ENCODE measurements around the gene C15orf61.

Gene C15orf61

DNA sequence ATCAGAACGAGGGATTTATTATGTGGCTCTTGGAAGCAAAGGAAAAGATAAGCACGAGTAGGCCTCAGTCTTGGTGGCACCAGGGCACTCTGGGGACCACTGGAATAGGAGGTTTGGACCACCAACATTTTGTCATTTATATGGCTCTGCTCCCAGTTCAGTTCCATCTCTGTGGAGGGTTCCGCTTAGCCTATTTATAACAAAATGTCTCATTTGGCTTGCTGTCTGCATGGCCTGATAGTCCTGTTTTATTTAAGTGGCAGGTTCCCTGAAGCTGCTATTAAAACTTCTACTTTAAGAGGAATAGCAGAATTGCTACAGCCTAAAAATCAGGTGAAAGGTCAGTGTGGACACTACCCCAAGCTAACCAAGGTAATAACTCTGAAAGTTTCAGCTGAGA is 48.7 kb downstream of the C15orf61 start:
- Histone ChIP-seq H3K36me3 (ENCODE audit: control insufficient read depth, insufficient read depth, low read length) (no peaks in the 10 kb centered on the region), H3K4me3 (replicated peaks; ENCODE audit: low read depth, low read length) (no peak overlapping the region), H3K27me3 (replicated peaks; ENCODE audit: control insufficient read depth, insufficient read depth, low read length) (no peaks in the 10 kb centered on the region)
- TF ChIP-seq, protein P1, sequence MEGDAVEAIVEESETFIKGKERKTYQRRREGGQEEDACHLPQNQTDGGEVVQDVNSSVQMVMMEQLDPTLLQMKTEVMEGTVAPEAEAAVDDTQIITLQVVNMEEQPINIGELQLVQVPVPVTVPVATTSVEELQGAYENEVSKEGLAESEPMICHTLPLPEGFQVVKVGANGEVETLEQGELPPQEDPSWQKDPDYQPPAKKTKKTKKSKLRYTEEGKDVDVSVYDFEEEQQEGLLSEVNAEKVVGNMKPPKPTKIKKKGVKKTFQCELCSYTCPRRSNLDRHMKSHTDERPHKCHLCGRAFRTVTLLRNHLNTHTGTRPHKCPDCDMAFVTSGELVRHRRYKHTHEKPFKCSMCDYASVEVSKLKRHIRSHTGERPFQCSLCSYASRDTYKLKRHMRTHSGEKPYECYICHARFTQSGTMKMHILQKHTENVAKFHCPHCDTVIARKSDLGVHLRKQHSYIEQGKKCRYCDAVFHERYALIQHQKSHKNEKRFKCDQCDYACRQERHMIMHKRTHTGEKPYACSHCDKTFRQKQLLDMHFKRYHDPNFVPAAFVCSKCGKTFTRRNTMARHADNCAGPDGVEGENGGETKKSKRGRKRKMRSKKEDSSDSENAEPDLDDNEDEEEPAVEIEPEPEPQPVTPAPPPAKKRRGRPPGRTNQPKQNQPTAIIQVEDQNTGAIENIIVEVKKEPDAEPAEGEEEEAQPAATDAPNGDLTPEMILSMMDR (IDR thresholded peaks at IDR 0.05; ENCODE audit: insufficient read depth, low read length, poor library complexity, severe bottlenecking), result no peak
- DNase-seq (ENCODE audit: extremely low read depth, insufficient read length), result no peak

DNA sequence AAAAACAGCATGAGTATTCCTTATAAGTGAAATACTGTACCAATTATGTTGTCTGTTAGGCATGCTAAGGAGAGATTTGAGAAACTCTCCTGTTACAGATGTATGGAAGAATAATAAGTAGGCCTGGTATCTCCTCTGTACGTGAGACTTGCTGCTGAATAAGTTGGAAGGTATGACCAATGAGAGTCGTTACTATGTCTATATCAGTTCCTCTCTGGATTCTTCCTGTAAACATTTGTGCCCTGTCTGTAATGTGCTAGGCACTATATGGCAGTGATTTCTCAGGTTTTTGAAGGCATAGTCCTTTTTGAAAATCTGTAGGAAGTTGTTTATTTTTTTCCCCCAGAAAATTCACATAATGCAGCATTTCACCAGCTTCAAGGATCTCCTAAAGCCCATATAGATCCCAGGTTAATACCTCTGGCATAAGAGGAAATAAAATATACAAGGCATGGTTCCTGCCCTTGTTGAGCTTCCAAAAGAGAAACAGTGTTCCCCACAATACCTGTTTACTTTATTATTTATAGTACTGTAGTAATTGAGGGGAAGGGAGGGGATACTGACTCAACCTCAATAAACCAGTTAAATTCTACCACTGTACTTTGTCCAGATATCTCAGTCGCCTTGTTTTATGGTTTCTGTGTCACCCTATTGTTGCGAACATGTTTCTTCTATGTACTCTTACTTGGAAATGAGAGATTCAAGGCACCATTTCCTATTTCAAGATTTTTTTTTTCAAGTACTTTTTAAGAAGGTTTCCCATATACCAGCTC is 50.1 kb downstream of the C15orf61 start:
- H3K27me3 ChIP-seq (replicated peaks; ENCODE audit: control insufficient read depth, insufficient read depth, low read length), result no peaks in the 10 kb centered on the region
- H3K36me3 ChIP-seq (ENCODE audit: control insufficient read depth, insufficient read depth, low read length), result no peaks in the 10 kb centered on the region
- no peak for DNase-seq (ENCODE audit: extremely low read depth, insufficient read length)
- TF ChIP-seq, protein P1 (IDR thresholded peaks at IDR 0.05; ENCODE audit: insufficient read depth, low read length, poor library complexity, severe bottlenecking), result no peak
- no peak overlapping the region for H3K4me3 ChIP-seq (replicated peaks; ENCODE audit: low read depth, low read length)

DNA sequence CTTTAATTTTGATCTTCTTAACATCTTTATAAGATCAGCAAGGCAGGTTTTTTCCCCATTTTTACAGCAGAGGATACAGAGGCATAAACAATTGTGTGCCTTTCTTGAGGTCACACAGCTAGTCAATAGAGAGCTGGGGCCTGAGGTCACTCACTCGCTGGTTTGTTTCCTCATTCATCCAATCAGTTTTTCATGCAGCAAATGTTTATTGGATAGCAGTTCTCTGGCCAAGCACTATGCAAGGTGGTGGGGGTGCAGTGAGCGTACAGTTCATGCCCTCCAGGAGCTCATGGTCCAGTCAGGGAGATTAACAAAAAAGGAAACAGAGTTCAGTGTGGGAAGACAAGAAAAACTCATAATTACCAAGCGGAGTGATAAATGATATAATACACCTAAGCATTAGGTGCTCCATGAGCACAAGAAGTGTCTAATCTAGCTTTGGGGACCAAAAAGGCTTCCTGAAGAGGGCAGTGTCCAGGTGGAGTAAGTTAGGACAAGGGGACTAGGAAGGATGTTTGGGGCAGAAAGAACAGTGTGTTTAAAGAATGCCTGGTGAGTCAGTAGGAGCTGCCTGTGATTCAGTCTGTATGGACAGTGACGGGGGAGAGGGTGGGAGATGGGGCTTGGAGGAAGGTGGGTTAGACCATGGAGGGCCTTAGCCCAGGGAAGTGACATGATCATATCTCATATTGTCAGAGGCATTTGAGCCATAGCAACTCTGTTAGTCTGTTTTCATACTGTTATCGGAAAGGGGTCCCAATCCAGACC is 50.9 kb downstream of the C15orf61 start:
- no peak for DNase-seq (ENCODE audit: extremely low read depth, insufficient read length)
- TF ChIP-seq, protein P1 (IDR thresholded peaks at IDR 0.05; ENCODE audit: insufficient read depth, low read length, poor library complexity, severe bottlenecking), result no peak

DNA sequence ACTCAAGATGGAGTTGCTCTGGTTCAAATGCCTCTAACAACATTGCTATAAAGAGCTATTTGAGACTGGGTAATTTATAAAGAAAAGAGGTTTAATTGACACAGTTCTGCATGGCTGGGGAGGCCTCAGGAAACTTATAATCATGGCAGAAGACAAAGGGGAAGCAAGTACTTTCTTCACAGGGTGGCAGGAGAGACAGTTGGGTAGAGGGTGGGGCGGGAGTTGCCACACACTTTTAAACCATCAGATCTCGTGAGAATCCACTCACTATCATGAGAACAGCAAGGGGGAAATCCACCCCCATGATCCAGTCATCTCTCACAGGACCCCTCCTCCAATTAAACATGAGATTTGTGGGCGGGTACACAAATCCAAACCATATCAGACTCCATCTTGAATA is 52.3 kb downstream of the C15orf61 start:
- TF ChIP-seq, protein P1 (IDR thresholded peaks at IDR 0.05; ENCODE audit: insufficient read depth, low read length, poor library complexity, severe bottlenecking), result no peak
- no peaks in the 10 kb centered on the region for H3K36me3 ChIP-seq (ENCODE audit: control insufficient read depth, insufficient read depth, low read length)
- no peaks in the 10 kb centered on the region for H3K27me3 ChIP-seq (replicated peaks; ENCODE audit: control insufficient read depth, insufficient read depth, low read length)
- no peak overlapping the region for H3K4me3 ChIP-seq (replicated peaks; ENCODE audit: low read depth, low read length)
- no peak for DNase-seq (ENCODE audit: extremely low read depth, insufficient read length)

More for the DNA sequence above, 50.9 kb downstream of the C15orf61 start:
- Histone ChIP-seq H3K27me3 (replicated peaks; ENCODE audit: control insufficient read depth, insufficient read depth, low read length) (no peaks in the 10 kb centered on the region), H3K36me3 (ENCODE audit: control insufficient read depth, insufficient read depth, low read length) (no peaks in the 10 kb centered on the region), H3K4me3 (replicated peaks; ENCODE audit: low read depth, low read length) (no peak overlapping the region)

DNA sequence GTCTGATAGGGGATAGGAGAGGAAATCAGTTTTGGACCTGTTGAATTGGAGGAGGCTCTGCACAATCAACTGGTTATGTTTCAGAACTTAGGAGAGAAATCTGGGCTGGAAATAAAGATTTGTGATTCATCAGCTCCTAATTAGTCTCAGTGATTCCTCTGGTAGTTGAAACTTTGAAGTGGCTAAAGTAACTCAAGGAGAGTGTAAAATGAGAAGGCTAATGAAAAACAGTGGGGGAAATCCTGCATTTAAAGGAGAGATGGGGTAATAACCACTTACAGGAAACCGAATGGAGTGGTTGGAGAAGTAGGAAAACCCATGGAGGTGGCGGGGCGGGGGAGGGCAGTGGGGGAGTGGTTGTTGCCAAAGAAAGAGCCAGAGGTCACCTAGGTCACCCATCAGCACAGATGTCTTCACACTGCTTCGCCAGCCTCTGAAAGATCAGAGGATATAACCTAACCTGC is 54.1 kb downstream of the C15orf61 start:
- no peak for DNase-seq (ENCODE audit: extremely low read depth, insufficient read length)
- no peaks in the 10 kb centered on the region for H3K36me3 ChIP-seq (ENCODE audit: control insufficient read depth, insufficient read depth, low read length)
- no peak overlapping the region for H3K4me3 ChIP-seq (replicated peaks; ENCODE audit: low read depth, low read length)
- no peaks in the 10 kb centered on the region for H3K27me3 ChIP-seq (replicated peaks; ENCODE audit: control insufficient read depth, insufficient read depth, low read length)
- TF ChIP-seq, protein P1 (IDR thresholded peaks at IDR 0.05; ENCODE audit: insufficient read depth, low read length, poor library complexity, severe bottlenecking), result no peak

Measured in GM06990 (cell line).